Retinal pigment epithelial cell (primary cell): ENCODE data around the gene SWT1.

Experiments
- DNase-seq: peaks from one replicate; pipeline ENCODE4 v3.0.0-alpha.2; 2010; ENCODE audit warnings: low read depth
- H3K4me3 ChIP-seq: 2 replicates; pipeline ENCODE4 v1.5.1; 2011; ENCODE audit warnings: mild to moderate bottlenecking, low read length, control low read depth, moderate library complexity
- TF ChIP-seq, protein P1 (sequence below): conservative IDR thresholded peaks from 2 replicates; pipeline ENCODE4 v1.5.1; 2011; ENCODE audit warnings: low read depth, low read length, control low read depth, inconsistent platforms

SWT1 gene

DNA sequence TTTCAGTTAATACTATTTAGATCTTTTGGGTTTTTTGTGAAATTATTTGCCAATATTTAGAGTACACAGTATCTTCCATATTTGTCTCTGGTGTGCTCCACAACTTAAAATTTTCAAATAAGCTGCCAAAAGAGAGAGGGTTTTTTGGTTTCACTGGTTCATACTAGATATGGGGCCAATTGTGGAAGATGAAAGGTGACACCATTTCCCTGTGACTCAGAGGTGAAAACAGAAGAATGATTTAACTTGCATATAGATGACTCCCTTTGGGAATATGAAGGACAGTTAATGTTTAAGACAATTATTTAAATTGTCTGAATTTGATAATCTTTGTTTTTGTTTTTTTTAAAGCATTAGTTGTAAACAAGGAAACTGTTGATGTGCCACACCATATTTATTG, 122.6 kb downstream of the SWT1 start:
- H3K4me3 ChIP-seq = no peak overlapping the region
- TF ChIP-seq, protein P1, sequence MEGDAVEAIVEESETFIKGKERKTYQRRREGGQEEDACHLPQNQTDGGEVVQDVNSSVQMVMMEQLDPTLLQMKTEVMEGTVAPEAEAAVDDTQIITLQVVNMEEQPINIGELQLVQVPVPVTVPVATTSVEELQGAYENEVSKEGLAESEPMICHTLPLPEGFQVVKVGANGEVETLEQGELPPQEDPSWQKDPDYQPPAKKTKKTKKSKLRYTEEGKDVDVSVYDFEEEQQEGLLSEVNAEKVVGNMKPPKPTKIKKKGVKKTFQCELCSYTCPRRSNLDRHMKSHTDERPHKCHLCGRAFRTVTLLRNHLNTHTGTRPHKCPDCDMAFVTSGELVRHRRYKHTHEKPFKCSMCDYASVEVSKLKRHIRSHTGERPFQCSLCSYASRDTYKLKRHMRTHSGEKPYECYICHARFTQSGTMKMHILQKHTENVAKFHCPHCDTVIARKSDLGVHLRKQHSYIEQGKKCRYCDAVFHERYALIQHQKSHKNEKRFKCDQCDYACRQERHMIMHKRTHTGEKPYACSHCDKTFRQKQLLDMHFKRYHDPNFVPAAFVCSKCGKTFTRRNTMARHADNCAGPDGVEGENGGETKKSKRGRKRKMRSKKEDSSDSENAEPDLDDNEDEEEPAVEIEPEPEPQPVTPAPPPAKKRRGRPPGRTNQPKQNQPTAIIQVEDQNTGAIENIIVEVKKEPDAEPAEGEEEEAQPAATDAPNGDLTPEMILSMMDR = no peak
- DNase-seq = no peak

DNA sequence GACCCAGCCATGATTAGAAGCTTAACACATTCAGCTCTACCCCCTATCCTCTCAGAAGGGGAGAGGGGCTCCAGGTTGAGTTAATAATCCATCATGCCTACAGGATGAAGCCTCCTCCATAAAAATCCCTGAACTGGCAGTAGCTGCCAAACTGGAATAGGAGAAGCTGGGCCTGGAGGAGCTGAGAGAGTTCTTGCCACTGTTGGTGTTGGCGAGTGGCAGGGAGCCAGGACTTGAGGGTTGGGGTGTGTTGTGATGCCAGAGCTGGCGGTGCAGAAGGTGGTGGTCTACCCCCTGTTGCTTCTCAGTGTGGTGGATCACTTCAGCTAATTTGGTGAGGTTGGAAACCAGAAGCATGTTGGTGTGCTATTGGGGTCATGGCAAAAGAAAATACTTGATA, 123.6 kb downstream of the SWT1 start:
- H3K4me3 ChIP-seq = no peak overlapping the region
- TF ChIP-seq, protein P1 = no peak
- DNase-seq = no peak

DNA sequence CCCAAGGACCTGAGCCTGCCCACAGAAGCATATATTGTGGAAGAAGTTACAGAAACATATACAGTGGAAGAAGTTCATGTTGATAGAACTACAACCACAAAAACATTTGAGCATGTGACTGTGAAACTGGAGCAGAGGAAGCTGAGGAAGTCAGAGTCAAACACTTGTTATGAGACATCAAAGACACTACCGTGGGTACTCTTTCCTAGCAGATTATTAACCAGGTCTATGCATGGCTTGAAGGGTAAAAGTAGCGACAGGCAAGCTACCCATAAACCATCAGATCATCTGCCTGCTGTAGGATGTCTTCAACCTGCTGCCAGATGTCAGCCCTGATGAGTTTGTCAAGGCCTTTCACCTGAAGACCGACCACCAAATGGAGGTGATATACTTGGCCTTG, 124.3 kb downstream of the SWT1 start:
- no peak overlapping the region for H3K4me3 ChIP-seq
- TF ChIP-seq, protein P1 = no peak
- no peak for DNase-seq

DNA sequence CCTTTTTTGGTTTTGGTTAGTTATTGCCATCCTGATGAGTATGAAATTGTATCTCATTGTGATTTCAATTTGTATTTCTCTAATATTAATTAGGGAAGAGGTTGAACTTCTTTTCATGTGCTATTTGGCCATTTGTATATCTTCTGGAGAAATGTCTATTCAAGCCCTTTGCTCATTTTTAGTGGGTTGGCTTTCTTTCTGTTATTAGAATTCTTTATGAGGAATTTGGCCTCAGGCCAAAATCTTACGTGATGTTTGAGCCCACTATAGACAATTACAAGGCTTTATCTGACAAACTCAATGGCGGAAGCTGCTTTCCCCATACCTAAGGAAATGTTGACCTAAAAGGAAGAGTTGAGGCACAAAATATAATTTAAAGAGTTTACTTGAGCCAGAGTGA, 127.1 kb downstream of the SWT1 start:
- no peak for DNase-seq
- H3K4me3 ChIP-seq = no peak overlapping the region
- TF ChIP-seq, protein P1 = no peak

DNA sequence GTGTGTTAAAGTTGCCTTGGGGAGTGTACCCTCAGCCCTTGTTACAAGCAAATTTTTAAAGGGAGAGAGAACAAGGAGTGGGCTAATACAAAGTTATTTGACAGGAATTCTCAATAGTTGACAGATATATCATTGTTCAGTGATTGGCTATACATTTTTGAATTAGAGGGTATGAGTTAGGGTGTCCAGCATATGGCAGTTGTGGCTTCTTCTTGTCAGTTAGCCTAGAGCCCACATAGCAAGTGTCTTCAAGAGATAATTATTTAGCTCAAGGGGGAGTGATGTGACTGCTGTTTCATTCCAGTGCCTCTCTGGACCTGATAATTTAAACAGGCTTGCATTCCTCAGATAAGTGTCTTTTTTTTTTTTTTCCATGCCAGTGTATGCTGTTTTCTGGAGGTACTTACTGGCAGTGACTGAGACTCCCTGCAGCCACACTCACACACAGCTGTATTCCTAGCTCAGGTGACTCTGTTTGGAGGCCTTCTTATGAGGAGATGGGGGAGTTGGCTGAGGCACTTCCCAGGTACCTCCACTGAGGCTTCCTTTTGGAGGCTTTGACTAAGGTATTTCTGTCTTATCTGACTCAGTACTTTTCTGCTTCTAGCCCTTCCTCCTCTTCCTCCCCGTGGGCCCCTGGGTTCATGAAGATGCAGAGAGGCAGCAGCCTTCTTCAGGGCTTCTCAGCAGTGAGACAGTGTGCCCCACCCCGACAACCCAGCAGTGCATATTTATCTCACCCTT, 127.7 kb downstream of the SWT1 start:
- no peak overlapping the region for H3K4me3 ChIP-seq
- TF ChIP-seq, protein P1 = no peak
- DNase-seq = no peak

DNA sequence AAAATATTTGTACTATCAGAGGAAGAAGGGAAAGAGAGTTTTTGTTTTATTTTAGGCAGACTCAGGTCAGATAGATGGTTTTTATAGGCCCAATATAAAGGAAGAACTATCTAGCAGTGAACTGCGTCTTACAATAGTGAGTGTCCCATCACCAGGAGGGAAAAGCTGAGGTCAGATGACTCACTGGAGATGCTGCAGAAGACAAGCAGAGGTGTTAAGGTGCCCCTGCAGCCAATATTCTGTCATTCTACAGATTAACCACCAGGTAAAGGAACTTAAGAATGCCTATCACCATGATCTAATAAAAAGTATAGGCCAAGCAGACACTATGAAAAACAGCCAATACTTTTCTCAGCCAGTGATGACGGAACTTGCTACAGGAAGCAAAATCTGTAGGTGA, 130.5 kb downstream of the SWT1 start:
- H3K4me3 ChIP-seq = no peak overlapping the region
- no peak for DNase-seq
- TF ChIP-seq, protein P1 = no peak

DNA sequence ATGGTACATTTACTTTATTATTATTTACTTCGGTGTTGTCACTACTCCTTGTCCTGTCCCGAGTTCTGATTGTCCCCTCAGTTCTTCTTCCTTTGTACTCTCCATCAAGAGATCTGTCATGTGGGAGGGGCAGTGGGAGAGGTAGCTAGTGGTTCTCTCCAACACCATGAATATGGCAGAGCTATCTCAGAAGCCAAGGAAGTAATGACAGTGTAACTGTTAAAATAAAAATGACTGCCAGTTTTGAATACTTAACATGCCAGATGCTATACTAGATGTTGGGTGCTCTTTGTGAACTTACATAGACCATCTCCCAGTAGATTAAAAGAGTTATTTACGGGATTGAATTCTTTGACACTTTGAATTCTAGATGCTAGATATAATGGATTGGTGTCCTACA, 131.5 kb downstream of the SWT1 start:
- TF ChIP-seq, protein P1 = no peak
- no peak for DNase-seq
- H3K4me3 ChIP-seq = no peak overlapping the region
